ENCODE results near the gene RNASE7. TPM values are rescaled to one million over a fixed set of nuclear protein-coding genes. Genes with fewer than 3 reads are reported as not detected.

Gene RNASE7
- total RNA-seq, 1 experiment from 2014 or later: not detected

DNA sequence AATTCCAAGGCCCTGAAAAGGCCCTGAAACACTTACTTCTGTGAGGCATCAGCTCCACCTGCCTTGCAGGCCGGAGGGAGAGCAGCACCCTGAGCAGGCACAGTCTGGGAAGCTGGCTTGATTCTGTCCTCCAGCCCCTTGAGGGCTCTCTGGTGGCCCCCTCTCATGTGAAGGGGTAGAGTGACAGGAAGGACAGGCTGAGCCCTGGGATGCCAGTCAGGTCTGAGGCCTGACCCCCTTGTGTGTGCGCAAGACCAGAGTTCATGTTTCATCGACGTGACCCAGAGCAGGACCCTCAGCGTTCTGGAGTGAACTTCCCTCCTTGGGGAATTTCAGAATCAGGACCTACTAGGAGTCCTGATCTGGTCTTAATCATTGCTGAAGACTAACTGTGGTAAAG, 16.7 kb downstream of the RNASE7 start:
- BruUV-seq (replicated peaks): no TSS peak
- H3K79me2 ChIP-seq (ENCODE audit: low read length): no peaks in the 10 kb centered on the region
- no peak overlapping the region for H3K4me2 ChIP-seq (ENCODE audit: low read length)
- H4K20me1 ChIP-seq (ENCODE audit: low read length): no peaks in the 10 kb centered on the region
- H3K9me2 ChIP-seq (replicated peaks; ENCODE audit: low read length): no peaks in the 10 kb centered on the region
- H3K27me3 ChIP-seq (ENCODE audit: low read length): peaks cover 39% of the 10 kb centered on the region
- no peak overlapping the region for H2AFZ ChIP-seq (ENCODE audit: low read length)
- H3K4me3 ChIP-seq (ENCODE audit: low read length): no peak overlapping the region
- DNase-seq (no peak), ATAC-seq (no peak)
- CTCF ChIA-PET: no interaction called here
- H3K9me3 ChIP-seq (ENCODE audit: low read length): no peaks in the 10 kb centered on the region
- no peak overlapping the region for H3K9ac ChIP-seq (ENCODE audit: low read length)
- TF ChIP-seq, protein P1, sequence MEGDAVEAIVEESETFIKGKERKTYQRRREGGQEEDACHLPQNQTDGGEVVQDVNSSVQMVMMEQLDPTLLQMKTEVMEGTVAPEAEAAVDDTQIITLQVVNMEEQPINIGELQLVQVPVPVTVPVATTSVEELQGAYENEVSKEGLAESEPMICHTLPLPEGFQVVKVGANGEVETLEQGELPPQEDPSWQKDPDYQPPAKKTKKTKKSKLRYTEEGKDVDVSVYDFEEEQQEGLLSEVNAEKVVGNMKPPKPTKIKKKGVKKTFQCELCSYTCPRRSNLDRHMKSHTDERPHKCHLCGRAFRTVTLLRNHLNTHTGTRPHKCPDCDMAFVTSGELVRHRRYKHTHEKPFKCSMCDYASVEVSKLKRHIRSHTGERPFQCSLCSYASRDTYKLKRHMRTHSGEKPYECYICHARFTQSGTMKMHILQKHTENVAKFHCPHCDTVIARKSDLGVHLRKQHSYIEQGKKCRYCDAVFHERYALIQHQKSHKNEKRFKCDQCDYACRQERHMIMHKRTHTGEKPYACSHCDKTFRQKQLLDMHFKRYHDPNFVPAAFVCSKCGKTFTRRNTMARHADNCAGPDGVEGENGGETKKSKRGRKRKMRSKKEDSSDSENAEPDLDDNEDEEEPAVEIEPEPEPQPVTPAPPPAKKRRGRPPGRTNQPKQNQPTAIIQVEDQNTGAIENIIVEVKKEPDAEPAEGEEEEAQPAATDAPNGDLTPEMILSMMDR (conservative IDR thresholded peaks at IDR 0.05; ENCODE audit: low read depth, low read length): no peak
- TF ChIP-seq EZH2 (IDR thresholded peaks at IDR 0.05; ENCODE audit: low read length, unreplicated experiment) (no peak), EZH2phosphoT487 (IDR thresholded peaks at IDR 0.05; ENCODE audit: borderline replicate concordance, low read length) (no peak)
- H3K4me1 ChIP-seq (ENCODE audit: insufficient read depth, low read length): no peaks in the 10 kb centered on the region
- intact Hi-C loops (cut with micrococcal nuclease): no loop called here
- no peak overlapping the region for H3K27ac ChIP-seq (ENCODE audit: low read length)
- POLR2A ChIA-PET (ENCODE audit: unreplicated experiment): no interaction called here
- no peaks in the 10 kb centered on the region for H3K36me3 ChIP-seq (ENCODE audit: low read depth, low read length)
- no peaks in the 10 kb centered on the region for H3F3A ChIP-seq (ENCODE audit: low read length, unreplicated experiment)

DNA sequence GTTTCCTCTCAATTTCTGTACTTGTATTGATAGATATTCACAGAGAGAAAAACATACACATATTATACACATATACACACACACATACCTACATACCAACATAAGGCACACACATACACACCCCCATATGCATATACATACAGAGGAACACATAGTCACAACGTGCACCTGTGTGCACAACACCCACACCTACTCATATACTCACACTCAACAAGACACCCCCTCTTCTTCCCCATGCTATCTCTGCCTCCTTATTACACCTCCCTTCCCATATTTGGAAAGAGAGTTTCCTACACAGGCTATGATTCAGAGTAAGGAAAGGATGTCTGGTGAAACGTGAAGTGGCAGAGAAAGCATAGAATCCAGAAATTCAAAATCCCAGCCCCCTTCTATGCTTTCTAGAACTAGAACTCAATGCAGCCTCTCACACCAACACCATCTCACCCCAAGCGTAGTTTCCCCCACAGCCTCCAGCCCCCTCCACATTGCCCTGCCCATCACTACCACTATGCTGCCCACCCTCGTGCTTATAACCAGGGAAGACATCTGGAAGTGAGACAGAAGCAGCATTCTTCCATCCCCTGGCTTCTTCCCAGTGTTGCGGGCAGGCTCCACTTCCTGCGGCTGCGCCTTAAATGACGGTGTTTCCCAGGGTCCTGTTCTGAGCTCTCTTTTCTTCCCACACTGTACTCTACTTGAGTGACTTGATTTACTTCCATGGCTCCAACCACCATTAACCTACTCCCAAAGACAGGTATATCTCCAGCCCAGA, 17.9 kb downstream of the RNASE7 start:
- Histone ChIP-seq H3K79me2 (ENCODE audit: low read length) (no peaks in the 10 kb centered on the region), H3K4me1 (ENCODE audit: insufficient read depth, low read length) (no peaks in the 10 kb centered on the region), H3K36me3 (ENCODE audit: low read depth, low read length) (no peaks in the 10 kb centered on the region), H3K4me3 (ENCODE audit: low read length) (no peak overlapping the region), H3K4me2 (ENCODE audit: low read length) (no peak overlapping the region), H2AFZ (ENCODE audit: low read length) (no peak overlapping the region), H3K9ac (ENCODE audit: low read length) (no peak overlapping the region), H4K20me1 (ENCODE audit: low read length) (no peaks in the 10 kb centered on the region), H3F3A (ENCODE audit: low read length, unreplicated experiment) (no peaks in the 10 kb centered on the region), H3K9me2 (replicated peaks; ENCODE audit: low read length) (no peaks in the 10 kb centered on the region), H3K27me3 (ENCODE audit: low read length) (peaks cover 45% of the 10 kb centered on the region), H3K27ac (ENCODE audit: low read length) (no peak overlapping the region), H3K9me3 (ENCODE audit: low read length) (no peaks in the 10 kb centered on the region)
- no peak for TF ChIP-seq EZH2 (IDR thresholded peaks at IDR 0.05; ENCODE audit: low read length, unreplicated experiment)
- no peak for DNase-seq
- ChIA-PET CTCF (no interaction called here), POLR2A (ENCODE audit: unreplicated experiment) (no interaction called here)
- intact Hi-C loops (cut with micrococcal nuclease): no loop called here
- no peak for ATAC-seq
- no TSS peak for BruUV-seq (replicated peaks)

DNA sequence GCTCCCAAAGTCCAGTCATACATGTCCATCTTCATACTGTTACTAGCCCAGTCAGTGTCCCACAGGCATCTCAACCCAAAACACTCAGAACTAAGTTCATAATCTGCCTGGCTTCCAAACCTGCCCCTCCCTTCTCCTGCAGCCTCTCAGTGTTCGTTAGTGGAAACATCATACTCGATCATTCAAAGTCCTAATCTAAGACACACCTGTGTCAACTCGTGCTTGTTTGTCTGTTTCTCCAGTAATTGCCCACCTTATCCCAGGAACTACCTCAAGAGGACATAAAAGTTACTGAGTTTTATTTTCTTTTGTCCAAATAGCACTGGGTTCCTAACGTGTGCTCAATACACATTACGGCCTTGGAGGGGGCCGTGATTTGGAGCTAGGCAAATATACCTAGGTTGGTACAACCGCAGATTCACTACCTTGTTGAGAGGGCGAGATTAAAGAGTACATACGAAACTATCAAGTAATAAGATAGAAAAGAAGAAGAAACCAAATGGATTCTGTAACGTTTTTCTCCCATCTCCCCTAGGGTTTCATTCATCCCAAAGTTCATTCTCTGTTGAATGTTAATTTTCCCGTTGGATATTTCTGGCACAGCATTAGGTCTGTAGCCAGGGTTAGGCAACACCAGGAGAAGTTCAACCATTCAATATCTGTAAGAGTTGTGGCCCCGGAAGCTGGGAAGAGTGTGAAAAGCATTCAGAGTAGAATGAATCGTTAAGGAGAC, 18.6 kb downstream of the RNASE7 start:
- H3K9ac ChIP-seq (ENCODE audit: low read length): no peak overlapping the region
- ATAC-seq: no peak
- BruUV-seq (replicated peaks): no TSS peak
- no peak for TF ChIP-seq EZH2 (IDR thresholded peaks at IDR 0.05; ENCODE audit: low read length, unreplicated experiment)
- TF ChIP-seq, protein P1 (conservative IDR thresholded peaks at IDR 0.05; ENCODE audit: low read depth, low read length): no peak
- no peak for TF ChIP-seq EZH2phosphoT487 (IDR thresholded peaks at IDR 0.05; ENCODE audit: borderline replicate concordance, low read length)
- no peaks in the 10 kb centered on the region for H3K9me2 ChIP-seq (replicated peaks; ENCODE audit: low read length)
- H4K20me1 ChIP-seq (ENCODE audit: low read length): no peaks in the 10 kb centered on the region
- no peaks in the 10 kb centered on the region for H3K4me1 ChIP-seq (ENCODE audit: insufficient read depth, low read length)
- H3F3A ChIP-seq (ENCODE audit: low read length, unreplicated experiment): no peaks in the 10 kb centered on the region
- CTCF ChIA-PET: no interaction called here
- H3K9me3 ChIP-seq (ENCODE audit: low read length): no peaks in the 10 kb centered on the region
- POLR2A ChIA-PET (ENCODE audit: unreplicated experiment): no interaction called here
- H3K27me3 ChIP-seq (ENCODE audit: low read length): peaks cover 47% of the 10 kb centered on the region
- H3K36me3 ChIP-seq (ENCODE audit: low read depth, low read length): no peaks in the 10 kb centered on the region
- no peak overlapping the region for H2AFZ ChIP-seq (ENCODE audit: low read length)
- intact Hi-C loops (cut with micrococcal nuclease): no loop called here
- DNase-seq: no peak
- no peaks in the 10 kb centered on the region for H3K79me2 ChIP-seq (ENCODE audit: low read length)
- H3K4me2 ChIP-seq (ENCODE audit: low read length): no peak overlapping the region
- H3K4me3 ChIP-seq (ENCODE audit: low read length): no peak overlapping the region
- no peak overlapping the region for H3K27ac ChIP-seq (ENCODE audit: low read length)
